HG03460 (cell line): ENCODE measurements around the gene FAM227A.
"Not testable (repeated sequence)": the region's sequence is repeated elsewhere in the genome, so short reads cannot be mapped to it uniquely, and the experiment has no call there.

ENCODE experiments used
- ATAC-seq: cut with Tn5 transposase; IDR thresholded peaks from one replicate; pipeline ENCODE4 v1.9.1; 2021; ENCODE audit not compliant: unreplicated experiment

The FAM227A gene

DNA sequence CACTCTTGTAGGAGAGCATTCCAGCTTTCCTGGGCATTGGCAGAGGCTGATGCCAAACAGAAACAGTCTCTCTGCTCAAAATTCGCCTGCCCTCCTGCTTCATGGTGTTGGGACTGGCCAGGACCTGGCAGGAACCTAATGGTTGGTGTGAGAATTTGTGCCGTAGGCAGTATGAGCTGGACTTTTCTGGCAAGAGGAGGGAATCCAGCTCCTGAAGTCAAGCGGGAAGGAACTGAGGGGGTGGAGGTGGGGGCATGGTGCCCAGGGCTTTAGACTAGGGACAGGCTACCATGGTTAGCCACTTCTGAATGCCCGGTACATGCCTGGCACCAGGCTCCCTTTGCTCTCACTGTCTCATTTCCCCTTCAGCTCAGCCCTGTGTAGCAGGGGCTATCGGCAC lies 18.7 kb upstream of the FAM227A start:
- ATAC-seq = no peak

DNA sequence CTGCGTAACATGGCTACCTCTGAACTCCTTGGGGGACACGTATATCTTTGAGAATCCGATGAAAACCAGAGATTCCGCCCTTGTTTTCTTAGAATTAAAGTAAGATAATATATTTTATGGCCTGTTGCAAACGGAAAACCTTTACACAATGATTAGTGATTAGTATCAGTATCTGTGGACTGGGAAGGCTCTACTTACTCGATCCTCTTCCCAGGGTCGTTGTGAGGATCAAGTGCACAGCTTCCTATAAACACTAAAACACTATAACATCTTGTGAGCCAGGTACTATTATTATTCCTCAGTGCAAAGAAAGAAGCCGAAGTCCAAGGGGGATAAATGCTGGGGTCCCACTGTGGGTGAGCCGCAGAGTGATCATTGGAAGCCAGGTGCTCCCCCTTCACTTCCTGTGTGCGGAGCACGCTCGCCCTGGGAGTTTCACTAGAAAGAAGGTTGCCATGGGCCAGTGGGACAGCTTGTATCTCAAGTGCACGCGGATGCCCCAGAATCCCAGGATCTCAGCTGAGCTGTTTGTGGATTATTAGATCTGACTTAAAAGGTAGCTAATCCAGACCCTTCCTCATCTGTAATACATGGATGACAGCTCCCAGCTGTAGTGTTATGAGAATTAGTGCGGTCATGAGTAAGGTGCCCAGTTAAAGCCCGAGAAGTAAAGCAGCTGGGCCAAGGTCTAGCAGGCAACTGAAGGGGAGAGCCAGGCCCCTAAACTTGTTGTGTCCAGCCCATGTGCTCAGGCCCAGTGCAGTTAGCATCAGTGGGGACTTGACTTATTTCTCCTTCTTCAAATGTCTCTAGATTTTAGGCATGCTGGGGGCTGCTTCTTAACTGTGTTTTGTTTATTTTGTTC lies 1.1 kb upstream of the FAM227A start:
- peak; percentile 45 for ATAC-seq

DNA sequence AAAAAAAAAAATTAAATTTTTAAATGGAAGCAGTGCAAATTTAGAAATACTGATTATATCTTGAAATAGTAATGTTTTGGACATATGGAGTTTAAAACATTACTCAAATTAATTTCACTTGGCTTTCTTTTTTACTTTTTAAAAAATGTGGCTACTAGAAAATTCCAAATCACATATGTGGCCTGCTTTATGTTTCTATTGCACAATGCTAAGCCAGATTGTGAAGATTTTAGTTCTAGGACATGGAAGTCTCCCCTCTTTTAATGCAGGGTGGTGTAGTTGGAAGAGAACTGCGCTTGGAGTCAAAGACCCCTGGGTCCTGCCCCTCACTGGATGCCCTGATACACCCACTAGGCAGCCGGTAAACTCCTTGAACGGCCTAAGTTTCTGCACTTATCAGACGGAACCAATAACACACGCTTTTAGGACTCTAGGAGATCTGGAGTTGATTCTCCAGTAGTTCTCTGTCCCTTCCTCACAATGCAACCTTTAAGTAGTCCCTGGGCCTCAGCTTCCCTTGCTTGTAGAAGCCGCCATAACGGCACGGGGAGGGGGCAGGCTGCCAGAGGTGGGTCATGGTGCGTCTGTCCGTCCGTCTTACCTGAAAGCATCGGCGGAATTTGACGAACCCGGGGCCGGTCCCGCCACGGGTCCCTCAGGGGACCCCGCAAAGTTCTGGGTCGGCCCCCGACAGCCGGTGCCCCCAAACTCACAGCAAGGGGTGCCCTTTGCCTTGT lies 505 bp downstream of the FAM227A start:
- no peak for ATAC-seq

DNA sequence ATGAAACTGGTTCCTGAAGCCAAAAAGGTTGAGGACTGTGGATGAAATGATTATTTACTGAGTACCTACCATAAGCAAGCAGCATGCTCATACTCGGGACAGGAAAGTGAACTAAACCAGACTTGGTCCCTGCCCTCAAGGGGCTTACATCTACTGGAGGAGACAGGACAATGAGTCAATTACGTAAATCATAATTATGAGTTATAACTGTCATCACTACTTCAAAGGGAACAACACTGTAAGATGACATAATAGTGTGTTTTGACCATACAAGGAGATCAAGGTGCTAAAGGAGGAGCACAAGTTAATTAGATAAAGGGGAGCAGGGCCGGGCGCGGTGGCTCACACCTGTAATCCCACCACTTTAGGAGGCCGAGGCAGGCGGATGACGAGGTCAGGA lies 2.5 kb downstream of the FAM227A start:
- no peak for ATAC-seq

DNA sequence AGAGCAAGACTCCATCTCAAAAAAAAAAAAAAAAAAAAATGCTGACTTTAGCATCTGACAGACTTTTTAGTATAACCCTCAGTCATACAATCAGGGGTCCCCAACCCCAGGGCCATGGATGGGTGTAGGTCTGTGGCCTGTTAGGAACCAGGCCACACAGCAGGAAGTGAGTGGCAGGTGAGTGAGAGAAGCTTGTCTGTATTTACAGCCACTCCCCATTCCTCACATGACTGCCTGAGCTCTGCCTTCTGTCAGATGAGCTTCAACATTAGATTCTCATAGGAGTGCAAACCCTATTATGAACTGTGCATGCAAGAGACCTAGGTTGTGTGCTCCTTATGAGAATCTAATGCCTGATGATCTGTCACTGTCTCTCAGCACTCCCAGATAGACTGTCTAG lies 3.3 kb downstream of the FAM227A start:
- no peak for ATAC-seq

DNA sequence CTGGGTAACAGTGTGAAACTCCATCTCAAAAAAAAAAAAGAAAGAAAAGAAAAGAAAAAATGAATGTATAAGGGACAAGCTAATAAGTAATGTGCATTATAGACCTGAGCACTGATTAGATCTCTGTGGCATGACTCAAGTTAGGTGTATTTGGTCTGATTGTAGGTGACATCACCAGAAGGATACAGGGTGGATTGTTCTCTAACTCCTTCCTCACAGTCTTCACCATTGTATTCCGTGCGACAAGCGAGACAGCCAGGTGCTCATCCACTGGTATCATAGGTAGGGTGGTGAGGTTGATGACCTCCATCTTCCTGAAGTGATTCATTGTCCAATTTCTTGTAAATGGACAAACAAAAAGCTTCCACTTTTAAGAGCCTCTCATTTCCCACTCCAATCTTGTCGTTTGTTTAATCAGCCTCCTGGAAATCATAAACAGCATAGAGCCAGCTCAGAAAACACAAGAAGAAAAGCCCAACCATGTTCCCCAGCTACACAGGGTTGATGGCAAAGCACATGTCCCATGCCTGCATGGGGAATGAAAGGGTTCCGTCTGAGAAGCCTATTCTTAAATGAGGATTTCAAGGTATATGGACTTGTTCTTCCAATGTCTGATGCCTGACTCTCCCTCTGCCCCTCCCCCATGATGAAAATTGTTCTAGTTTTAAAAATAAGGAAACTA lies 6.2 kb downstream of the FAM227A start:
- no peak for ATAC-seq

DNA sequence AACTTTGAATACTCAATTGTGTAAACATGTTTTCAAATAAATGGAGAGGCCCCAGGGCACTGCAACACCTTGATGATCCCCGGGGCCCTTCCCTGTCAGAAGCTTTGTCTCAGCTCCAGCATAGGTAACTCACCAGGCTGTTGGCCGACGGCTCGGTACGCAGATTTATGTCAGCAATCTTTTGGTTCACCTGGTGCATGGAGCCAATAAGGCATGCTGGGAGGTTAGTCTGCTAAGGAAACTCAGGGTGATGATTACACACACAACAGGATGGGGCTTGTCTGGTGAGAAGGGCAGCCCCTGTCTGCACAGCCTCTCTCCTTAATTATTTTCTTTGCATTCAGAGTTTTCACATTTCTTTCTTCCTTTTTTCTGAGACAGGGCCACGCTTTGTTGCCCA lies 10.8 kb downstream of the FAM227A start:
- no peak for ATAC-seq

DNA sequence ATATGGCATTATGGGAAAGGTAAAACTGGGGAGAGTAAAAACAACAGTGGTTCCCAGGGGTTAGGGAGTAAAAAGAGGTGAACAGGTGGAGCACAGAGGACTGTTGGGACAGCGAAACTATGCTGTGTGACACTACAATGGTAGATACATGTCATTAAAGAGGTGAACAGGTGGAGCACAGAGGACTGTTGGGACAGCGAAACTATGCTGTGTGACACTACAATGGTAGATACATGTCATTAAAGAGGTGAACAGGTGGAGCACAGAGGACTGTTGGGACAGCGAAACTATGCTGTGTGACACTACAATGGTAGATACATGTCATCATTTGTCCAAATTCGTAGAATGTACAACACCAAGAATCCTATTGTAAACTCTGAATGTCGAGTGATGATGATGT lies 11.9 kb downstream of the FAM227A start:
- not testable (repeated sequence) for ATAC-seq

DNA sequence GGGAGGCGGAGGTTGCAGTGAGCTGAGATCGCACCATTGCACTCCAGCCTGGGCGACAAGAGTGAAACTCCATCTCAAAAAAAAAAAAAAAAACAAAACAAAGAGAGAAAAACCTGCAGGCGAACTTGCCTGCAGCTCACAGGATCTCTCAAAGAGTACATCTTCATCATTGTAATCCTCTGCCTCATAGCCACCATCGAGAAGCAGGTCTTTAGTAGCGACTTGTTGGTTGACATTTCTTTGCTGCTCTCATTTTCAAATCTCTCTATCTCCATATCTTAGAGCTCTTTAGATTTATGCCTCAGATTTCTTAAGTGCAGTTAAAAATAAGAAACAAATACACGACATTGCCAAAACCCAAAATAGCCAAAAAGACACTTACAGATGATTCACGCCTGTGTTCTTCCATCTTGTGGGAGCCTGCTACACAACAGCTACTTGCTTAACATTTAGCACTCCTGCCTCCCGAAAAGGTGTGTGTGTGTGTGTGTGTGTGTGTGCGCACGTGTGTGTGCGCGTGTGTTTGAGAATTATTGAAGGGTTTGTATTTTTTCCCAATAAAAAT lies 14.6 kb downstream of the FAM227A start:
- no peak for ATAC-seq

DNA sequence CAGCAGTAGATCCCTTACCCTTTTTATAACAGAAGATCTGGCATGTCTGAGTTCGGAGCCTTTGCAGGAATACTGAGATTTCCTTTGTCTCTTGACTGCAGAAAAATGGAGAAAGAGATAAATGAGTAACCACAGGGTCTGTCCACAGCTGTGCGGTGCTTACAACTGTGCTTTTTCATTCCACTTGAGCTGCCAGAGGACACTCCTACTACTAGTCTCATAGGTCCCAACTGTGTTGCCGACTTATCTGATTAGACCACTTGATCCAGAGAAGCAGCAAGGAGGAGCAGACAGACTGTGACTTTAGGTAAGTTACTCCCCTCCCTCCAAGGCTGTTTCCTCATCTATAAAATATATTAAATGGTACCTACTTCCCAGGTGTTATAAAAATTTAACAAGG lies 17.5 kb downstream of the FAM227A start:
- no peak for ATAC-seq

DNA sequence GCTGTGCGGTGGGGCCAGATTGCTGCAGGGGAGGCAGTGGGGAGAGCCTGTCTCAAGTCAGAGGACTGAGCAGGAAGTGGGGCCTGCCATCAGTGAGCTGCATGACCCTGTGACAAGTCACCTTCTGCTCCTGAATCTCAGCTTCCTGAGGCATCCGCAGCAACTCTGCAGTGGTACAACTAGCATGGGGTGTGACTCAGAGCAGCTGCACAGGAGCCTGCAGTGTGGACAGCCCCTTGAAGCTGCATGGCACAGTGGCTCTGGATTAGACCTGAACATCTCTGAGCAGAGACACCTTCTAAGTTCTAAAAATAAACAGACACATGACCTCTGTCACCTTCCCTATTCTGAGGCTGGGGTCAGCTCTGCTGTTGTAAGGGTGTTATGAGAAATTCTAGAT lies 18.0 kb downstream of the FAM227A start:
- no peak for ATAC-seq

DNA sequence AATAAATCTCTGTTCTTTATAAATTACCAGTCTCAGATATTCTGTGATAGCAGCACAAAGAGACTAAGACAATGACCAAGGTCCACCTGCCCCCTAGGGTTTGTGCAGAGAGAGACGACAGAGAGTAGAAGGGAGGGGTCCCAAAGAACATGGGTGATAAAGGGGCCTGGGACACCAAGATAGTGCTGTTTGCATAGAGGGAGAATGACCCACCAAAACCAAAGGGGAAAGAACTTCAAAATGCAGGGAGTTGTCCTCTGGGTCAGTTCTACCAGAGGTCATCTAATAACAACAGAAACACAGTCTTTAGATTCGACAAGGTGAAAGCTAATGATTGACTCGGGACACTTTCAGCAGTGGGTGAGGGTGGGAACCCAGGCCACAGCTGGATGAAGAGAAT lies 23.7 kb downstream of the FAM227A start:
- no peak for ATAC-seq

DNA sequence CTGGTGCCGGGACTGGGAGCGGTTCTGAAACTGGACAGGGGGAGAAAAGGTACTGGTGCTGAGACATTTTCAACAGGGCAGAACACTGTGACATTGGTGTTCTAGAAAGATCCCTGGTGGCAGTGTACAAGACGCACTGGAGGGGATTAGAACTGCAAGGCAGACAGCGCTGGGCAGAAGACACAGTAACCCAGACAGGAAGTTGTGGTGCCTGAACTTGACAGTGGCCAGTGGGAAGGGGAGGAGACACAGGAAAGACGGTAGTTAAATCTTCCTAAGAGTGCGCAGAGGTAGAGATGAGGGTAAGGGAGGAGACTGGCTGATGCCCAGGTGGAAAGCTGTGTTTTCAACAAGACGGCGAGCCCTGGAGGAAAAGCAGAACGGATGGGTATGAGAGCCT lies 24.5 kb downstream of the FAM227A start:
- no peak for ATAC-seq

DNA sequence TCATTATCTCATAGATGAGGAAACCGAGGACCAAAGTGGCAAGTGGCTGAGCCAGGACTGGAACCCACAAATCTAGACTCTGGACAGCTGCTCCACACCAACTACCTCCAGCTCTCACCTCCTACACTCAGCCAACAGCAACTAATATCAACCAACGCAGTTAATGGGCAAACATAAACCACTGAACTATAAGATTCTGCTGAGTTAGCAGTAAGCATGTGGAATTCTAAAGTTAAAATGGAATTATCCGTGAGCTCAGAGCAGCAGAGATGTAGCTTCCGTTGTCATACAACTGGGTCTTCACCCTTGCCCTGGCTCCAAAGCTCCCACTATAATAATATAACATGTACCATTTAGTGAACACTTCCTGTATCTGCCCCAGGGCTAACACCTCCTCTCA lies 27.1 kb downstream of the FAM227A start:
- no peak for ATAC-seq

DNA sequence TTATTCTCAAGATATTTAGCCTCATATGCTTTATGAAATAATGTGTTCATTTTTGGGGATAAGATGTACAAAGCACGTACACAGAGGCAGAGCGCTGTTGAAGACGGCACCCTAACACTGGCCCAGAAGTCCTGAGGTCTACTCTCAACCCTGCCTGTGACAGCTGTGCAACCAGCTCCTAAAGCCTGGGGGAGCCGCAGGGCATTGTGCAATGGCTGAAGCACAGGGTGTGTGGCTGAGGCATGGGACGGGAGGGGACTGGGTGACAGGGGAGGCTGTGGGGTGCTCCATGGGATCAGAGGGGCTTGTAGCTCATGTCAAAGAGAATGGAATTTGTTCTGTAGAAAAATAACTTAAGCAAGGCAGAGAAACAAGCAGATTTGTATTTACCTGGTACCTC lies 27.7 kb downstream of the FAM227A start:
- ATAC-seq = no peak

DNA sequence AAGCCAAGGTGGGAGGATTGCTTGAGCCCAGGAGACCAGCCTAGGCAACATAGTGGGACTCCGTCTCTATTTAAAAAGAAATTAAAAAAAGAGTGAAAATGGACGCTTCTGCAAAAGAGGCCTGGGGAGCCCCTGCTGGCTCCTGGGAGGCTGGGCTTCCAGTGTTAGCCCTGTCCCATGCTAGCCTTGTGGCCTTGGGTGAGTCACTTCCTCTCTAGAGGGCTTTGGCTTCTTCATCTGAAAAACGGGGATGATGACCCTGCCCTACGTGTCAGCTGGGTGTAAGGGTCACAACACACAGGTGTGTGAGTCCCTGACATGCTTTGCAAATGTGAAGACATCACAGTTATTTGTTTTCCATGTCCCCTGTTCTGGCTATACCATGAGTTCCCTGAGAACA lies 32.8 kb downstream of the FAM227A start:
- ATAC-seq = no peak

DNA sequence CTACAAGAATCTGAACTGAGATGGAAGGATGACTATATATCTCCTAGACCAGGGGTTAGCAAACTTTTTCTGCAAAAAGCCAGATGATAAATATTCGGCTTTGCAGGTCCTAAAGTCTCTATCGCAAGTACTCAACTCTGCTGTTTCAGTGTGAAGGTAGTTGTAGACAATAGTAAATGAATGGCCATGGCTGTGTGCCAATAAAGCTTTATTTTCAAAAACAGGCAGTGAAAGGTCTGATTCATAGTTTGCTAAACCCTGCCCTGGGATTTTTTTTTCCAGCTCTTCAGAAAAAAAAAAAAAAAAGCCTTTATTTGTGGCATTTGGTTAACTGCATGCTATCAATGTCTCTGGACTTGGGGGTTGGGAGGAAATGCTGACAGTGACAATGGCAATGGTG lies 37.5 kb downstream of the FAM227A start:
- no peak for ATAC-seq

DNA sequence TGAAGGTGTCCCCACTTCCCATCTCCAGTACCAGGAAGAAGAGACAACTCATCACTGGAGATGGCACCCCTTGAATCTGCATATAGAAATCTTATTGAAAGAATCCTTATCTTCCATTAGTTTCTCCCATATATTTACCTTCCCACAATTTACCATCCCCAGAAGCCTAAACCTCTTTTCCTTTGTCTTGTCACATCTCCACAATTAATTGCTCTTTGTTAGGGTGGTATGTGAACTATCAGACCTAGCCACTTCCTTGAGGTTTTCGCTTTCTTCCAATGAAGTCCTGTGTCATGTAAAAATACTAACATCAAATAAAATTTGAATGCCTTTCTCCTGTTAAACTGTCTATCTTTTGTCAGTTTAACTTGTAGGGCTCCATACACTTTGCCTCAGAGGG lies 37.9 kb downstream of the FAM227A start:
- no peak for ATAC-seq

DNA sequence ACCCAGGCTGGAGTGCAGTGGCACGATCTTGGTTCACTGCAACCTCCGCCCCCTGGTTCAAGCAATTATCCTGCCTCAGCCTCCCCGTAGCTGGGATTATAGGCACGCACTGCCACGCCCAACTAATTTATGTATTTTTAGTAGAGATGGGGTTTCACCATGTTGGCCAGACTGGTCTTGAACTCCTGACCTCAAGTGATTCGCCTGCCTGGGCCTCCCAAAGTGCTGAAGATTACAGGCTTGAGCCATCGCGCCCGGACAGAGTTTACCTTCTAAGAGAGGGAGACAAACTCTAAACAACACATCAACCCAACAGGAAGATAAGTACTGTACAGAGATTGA lies 41.2 kb downstream of the FAM227A start:
- not testable (repeated sequence) for ATAC-seq

DNA sequence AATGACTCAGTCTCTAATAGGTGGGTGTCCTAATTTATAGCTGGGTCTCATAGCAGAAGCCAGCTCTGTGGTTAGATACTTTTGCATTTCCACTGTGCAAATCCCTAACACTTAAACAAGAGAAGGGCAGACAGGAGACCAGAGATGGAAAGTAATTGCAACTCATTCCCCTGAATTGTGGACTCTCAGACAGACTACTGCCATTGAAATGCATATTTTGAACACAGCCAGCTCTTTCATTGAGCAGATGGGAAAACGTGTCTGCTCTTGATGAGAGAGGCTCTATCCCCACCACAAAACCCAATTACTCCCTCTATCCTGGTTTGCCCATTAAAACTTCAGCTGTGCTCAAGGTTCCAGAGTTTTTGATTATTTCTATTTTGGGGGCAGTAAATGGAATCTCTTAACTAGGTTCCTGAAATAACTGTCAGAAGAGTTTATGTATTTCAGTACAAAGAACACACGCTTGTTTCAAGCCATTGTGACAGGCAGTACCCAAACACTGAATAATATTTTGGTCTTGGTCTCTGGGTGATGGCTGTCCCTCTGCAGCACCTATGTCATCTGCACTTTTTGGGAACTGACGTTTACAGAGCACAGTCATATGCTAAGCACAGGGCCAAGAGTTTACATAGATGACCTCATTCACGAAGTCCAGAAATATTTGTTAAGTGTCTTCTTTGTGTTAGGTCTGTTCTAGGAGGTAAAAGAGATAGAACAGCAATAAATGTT lies 41.7 kb downstream of the FAM227A start:
- no peak for ATAC-seq

DNA sequence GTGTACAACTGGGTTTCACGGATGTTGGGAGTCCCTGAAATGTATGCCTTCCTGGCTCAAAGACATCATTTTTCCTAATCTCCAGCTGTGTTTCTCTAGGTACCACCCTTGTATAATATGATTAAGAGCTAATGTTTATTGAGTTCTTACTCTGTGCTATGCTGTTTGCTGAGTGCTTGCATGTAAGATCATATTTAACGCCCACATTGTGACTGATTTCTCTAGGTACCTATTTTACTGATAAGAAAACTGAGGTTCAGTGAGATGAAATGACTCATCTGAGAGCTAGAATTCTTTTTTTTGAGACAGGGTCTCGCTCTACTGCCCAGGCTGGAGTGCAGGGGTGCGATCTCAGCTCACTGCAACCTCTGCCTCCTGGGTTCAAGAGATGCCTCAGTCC lies 42.6 kb downstream of the FAM227A start:
- no peak for ATAC-seq
